ENCODE data around the gene C1QL2.

Gene C1QL2

GRCh38 chr2:119173556-119174060 lies 15.1 kb upstream of the C1QL2 start:
- no peak for TF ChIP-seq CTCF (IDR thresholded peaks at IDR 0.05; ENCODE audit: low read depth, low read length)
- H3K4me3 ChIP-seq (ENCODE audit: low read depth, low read length) = no peak overlapping the region

DNA sequence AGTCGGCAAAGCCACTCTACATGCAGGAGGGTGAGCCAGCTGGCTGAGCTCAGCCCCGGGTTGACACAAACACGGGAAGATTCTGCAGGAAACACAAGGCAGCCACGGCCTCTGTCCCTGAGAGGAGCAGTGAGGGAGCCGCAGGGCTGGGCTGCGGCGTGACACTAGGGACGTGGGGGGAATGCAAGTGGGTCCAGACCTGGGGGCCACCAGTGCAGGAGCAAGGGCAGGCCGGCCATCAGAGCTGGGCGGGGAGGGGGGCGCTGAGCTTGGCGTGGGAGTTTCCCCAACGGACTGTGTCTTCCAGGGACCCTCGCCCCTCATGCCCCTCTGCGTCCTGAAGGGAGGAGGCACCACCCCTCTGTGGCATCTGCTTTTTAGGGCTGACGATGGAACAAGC lies 12.0 kb upstream of the C1QL2 start:
- no peak overlapping the region for H3K4me3 ChIP-seq (ENCODE audit: low read depth, low read length)
- TF ChIP-seq CTCF (IDR thresholded peaks at IDR 0.05; ENCODE audit: low read depth, low read length) = no peak

DNA sequence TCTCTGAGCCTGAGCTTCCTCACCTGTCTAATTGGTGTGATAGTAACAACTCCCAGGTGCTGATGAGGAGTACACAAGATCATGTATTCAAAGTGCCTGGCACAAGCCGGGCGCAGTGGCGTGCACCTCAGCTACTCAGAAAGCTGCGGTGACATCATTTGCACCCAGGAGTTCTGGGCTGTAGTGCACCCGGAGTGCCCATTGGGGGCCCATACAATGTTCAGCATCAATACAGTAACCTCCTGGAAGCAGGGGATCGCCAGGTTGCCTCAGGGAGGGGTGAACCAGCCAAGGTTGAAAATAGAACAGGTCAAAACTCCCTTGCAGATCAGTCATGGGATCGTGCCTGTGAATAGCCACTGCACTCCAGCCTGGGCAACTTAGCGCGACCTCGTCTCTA lies 11.2 kb upstream of the C1QL2 start:
- TF ChIP-seq CTCF (IDR thresholded peaks at IDR 0.05; ENCODE audit: low read depth, low read length) = no peak
- no peak overlapping the region for H3K4me3 ChIP-seq (ENCODE audit: low read depth, low read length)

GRCh38 chr2:119160361-119160990 lies 1.9 kb upstream of the C1QL2 start:
- no peak overlapping the region for H3K4me3 ChIP-seq (ENCODE audit: low read depth, low read length)
- no peak for TF ChIP-seq CTCF (IDR thresholded peaks at IDR 0.05; ENCODE audit: low read depth, low read length)

- no peak for TF ChIP-seq CTCF (IDR thresholded peaks at IDR 0.05; ENCODE audit: low read depth, low read length)
- H3K4me3 ChIP-seq (ENCODE audit: low read depth, low read length) = no peak overlapping the region
Measured at GRCh38 chr2:119157850-119158511, 570 bp downstream of the C1QL2 start.

- H3K4me3 ChIP-seq (ENCODE audit: low read depth, low read length) = no peak overlapping the region
- no peak for TF ChIP-seq CTCF (IDR thresholded peaks at IDR 0.05; ENCODE audit: low read depth, low read length)
Measured at GRCh38 chr2:119156891-119157773, 1.4 kb downstream of the C1QL2 start.
